Measurements from ENCODE around the gene SMARCC2.

Gene SMARCC2

GRCh38 chr12:56164345-56164729 lies 24.9 kb downstream of the SMARCC2 start:
- peak; percentile 22 for DNase-seq (ENCODE audit: low read depth, low spot score)

- peak; percentile 24 for DNase-seq (ENCODE audit: low read depth, low spot score)
Observed at GRCh38 chr12:56163533-56164344, 25.5 kb downstream of the SMARCC2 start.

- DNase-seq (ENCODE audit: low read depth, low spot score) = peak; percentile 44
Observed at GRCh38 chr12:56162468-56163290, 26.6 kb downstream of the SMARCC2 start.

- DNase-seq (ENCODE audit: low read depth, low spot score) = no peak
Observed at GRCh38 chr12:56161690-56162351, 27.5 kb downstream of the SMARCC2 start.

- DNase-seq (ENCODE audit: low read depth, low spot score) = no peak
Observed at GRCh38 chr12:56160894-56161689, 28.2 kb downstream of the SMARCC2 start.

- peak; percentile 17 for DNase-seq (ENCODE audit: low read depth, low spot score)
Observed at GRCh38 chr12:56160193-56160763, 29.0 kb downstream of the SMARCC2 start.

GRCh38 chr12:56159482-56160192 lies 29.6 kb downstream of the SMARCC2 start:
- no peak for DNase-seq (ENCODE audit: low read depth, low spot score)

- peak; percentile 84 for DNase-seq (ENCODE audit: low read depth, low spot score)
Observed at GRCh38 chr12:56158926-56159461, 30.3 kb downstream of the SMARCC2 start.

GRCh38 chr12:56158029-56158925 lies 31.0 kb downstream of the SMARCC2 start, which contains the start of gene MYL6:
Gene MYL6 (plus strand): TSS chr12:56158359. CDS start chr12:56158402, 43 bp downstream.
- peak; percentile 98 for DNase-seq (ENCODE audit: low read depth, low spot score)

- peak; percentile 89 for DNase-seq (ENCODE audit: low read depth, low spot score)
Observed at GRCh38 chr12:56157201-56158028, 31.9 kb downstream of the SMARCC2 start.

GRCh38 chr12:56156464-56157200 lies 32.7 kb downstream of the SMARCC2 start:
- peak; percentile 17 for DNase-seq (ENCODE audit: low read depth, low spot score)

- no peak for DNase-seq (ENCODE audit: low read depth, low spot score)
Observed at GRCh38 chr12:56155256-56155845, 33.9 kb downstream of the SMARCC2 start.

GRCh38 chr12:56154818-56155217 lies 34.5 kb downstream of the SMARCC2 start:
- DNase-seq (ENCODE audit: low read depth, low spot score) = no peak

- no peak for DNase-seq (ENCODE audit: low read depth, low spot score)
Observed at GRCh38 chr12:56154246-56154771, 35.0 kb downstream of the SMARCC2 start.

GRCh38 chr12:56153678-56154065 lies 35.6 kb downstream of the SMARCC2 start:
- no peak for DNase-seq (ENCODE audit: low read depth, low spot score)

GRCh38 chr12:56152756-56153677 lies 36.3 kb downstream of the SMARCC2 start:
- DNase-seq (ENCODE audit: low read depth, low spot score) = no peak
